ENCODE measurements around the gene CEP135. TPM values are rescaled to one million over a fixed set of nuclear protein-coding genes. Genes with fewer than 3 reads are reported as not detected.
"Not testable (repeated sequence)": the region's sequence is repeated elsewhere in the genome, so short reads cannot be mapped to it uniquely, and the experiment has no call there.

The CEP135 gene
- total RNA-seq, 1 donor from 2014 or later = 5.6 TPM

DNA sequence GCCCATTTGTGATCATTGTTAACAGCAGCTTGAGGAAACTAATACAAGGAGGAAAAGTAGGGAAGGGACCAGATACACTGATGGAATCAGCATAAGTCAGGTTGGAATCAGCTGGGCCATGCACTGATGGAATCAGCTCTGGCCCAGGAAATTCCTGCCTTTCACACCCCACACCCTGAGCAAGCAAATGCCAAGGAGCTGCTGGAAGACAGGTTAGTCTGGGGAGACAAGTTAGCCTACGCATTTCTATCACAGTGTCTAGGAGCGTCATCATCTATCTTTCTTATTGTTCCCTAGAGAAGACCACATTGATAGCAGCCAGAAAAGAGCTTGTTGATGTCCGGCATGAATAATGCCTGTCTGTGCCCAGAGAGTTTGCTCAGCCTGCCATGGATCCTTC is 16.2 kb upstream of the CEP135 start:
- no peak for TF ChIP-seq CTCF (IDR thresholded peaks at IDR 0.05; ENCODE audit: insufficient read depth, low read length, poor library complexity, severe bottlenecking)
- Histone ChIP-seq H3K36me3 (ENCODE audit: control insufficient read depth, insufficient read depth, low read length) (no peaks in the 10 kb centered on the region), H3K4me3 (ENCODE audit: low read depth, low read length) (no peak overlapping the region), H3K27me3 (ENCODE audit: control insufficient read depth, insufficient read depth, low read length) (no peaks in the 10 kb centered on the region)
- DNase-seq (ENCODE audit: low read depth) = no peak

- no peak overlapping the region for H3K4me3 ChIP-seq (ENCODE audit: low read depth, low read length)
- H3K36me3 ChIP-seq (ENCODE audit: control insufficient read depth, insufficient read depth, low read length) = no peaks in the 10 kb centered on the region
- H3K27me3 ChIP-seq (ENCODE audit: control insufficient read depth, insufficient read depth, low read length) = no peaks in the 10 kb centered on the region
- no peak for TF ChIP-seq CTCF (IDR thresholded peaks at IDR 0.05; ENCODE audit: insufficient read depth, low read length, poor library complexity, severe bottlenecking)
- DNase-seq (ENCODE audit: low read depth) = no peak
These were observed 15.1 kb upstream of the CEP135 start for GRCh38 chr4:55933611-55934010.

- not testable (repeated sequence) for H3K36me3 ChIP-seq (ENCODE audit: control insufficient read depth, insufficient read depth, low read length); DNase-seq (ENCODE audit: low read depth); H3K27me3 ChIP-seq (ENCODE audit: control insufficient read depth, insufficient read depth, low read length); H3K4me3 ChIP-seq (ENCODE audit: low read depth, low read length)
These were observed 12.8 kb upstream of the CEP135 start for GRCh38 chr4:55935907-55936306.

- Histone ChIP-seq H3K4me3 (ENCODE audit: low read depth, low read length) (no peak overlapping the region), H3K27me3 (ENCODE audit: control insufficient read depth, insufficient read depth, low read length) (no peaks in the 10 kb centered on the region), H3K36me3 (ENCODE audit: control insufficient read depth, insufficient read depth, low read length) (no peaks in the 10 kb centered on the region)
- no peak for TF ChIP-seq CTCF (IDR thresholded peaks at IDR 0.05; ENCODE audit: insufficient read depth, low read length, poor library complexity, severe bottlenecking)
- no peak for DNase-seq (ENCODE audit: low read depth)
These were observed 10.3 kb upstream of the CEP135 start for GRCh38 chr4:55938481-55938880.

DNA sequence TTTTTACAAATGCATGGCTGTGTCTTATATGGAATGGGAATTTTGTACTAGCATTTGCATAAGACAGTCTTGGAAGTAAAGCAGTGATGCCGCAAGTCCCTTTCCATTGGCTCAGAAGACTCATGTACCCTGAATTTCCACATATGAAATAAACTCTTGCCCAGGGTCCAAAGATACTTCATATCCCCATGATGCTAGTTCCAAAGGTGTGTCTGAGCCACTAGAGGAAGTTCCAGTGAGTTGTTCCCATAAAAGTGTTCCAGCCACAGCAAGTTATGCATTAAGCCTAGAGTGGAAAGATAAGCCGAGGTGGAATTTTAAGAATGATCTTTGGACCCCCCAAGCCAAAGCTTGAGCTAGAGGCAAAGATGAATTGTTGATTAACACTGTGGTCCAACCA is 9.3 kb upstream of the CEP135 start:
- no peaks in the 10 kb centered on the region for H3K36me3 ChIP-seq (ENCODE audit: control insufficient read depth, insufficient read depth, low read length)
- H3K27me3 ChIP-seq (ENCODE audit: control insufficient read depth, insufficient read depth, low read length) = no peaks in the 10 kb centered on the region
- no peak overlapping the region for H3K4me3 ChIP-seq (ENCODE audit: low read depth, low read length)
- TF ChIP-seq CTCF (IDR thresholded peaks at IDR 0.05; ENCODE audit: insufficient read depth, low read length, poor library complexity, severe bottlenecking) = no peak
- no peak for DNase-seq (ENCODE audit: low read depth)

GRCh38 chr4:55941881-55942396 is 6.8 kb upstream of the CEP135 start:
- DNase-seq (ENCODE audit: low read depth) = no peak
- no peaks in the 10 kb centered on the region for H3K27me3 ChIP-seq (ENCODE audit: control insufficient read depth, insufficient read depth, low read length)
- H3K4me3 ChIP-seq (ENCODE audit: low read depth, low read length) = no peak overlapping the region
- H3K36me3 ChIP-seq (ENCODE audit: control insufficient read depth, insufficient read depth, low read length) = no peaks in the 10 kb centered on the region
- TF ChIP-seq CTCF (IDR thresholded peaks at IDR 0.05; ENCODE audit: insufficient read depth, low read length, poor library complexity, severe bottlenecking) = no peak
